Measurements from ENCODE around the gene IL17RB. TPM values are rescaled to one million over a fixed set of nuclear protein-coding genes. Genes with fewer than 3 reads are reported as not detected.

Gene IL17RB
- polyA plus RNA-seq, 1 donor (not counting 4 experiments of a cell fraction or from before 2014, with no cell fraction given): not detected

DNA sequence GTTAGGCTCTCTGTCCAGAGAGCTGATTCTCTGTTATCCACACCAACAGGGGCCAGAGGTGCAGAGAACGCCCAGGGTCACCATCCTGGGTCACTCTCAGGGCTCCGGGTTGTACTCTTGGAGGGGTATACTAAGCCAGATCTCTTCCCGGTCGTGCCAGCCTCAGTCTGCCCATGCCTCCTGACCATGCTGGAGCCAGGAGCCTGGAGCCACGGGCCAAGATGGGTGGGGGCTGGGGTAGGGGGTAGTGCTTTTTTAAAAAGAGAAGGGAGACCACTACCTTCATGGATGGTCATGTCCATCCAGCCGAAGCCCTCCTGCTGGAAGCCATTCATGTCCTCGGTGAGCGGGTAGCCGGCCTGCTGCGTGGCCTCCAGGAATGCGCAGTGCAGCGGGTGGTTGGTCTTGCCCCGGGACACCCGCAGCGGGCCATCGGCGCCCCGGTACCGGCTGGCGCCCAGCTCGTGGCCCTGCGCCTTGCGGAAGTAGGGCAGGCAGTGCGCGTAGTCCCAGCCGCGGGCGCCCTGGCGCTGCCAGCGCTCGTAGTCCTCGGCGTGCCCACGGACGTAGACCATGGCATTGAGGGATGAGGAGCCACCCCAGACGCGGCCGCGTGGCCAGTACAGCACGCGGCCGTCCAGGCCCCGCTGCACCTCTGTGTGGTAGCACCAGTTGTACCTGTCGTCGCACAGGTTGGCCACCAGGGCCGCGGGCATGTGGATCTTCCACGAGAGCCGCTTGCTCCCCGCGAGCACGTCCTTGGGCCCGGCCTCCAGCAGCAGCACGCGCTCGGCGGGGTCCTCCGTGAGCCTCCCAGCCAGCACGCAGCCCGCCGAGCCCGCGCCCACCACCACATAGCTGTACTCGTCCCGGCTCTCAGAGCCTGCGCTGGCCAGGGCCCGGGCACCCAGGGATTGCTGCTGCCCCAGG lies 23.1 kb upstream of the IL17RB start:
- no peaks in the 10 kb centered on the region for H4K20me1 ChIP-seq (ENCODE audit: control insufficient read depth, extremely low read depth, insufficient read depth, low read length)
- no peak overlapping the region for H2AFZ ChIP-seq (ENCODE audit: control insufficient read depth, low read length)
- H3K9me1 ChIP-seq (ENCODE audit: control insufficient read depth, extremely low read depth, insufficient read depth, low read length): no peaks in the 10 kb centered on the region
- no peaks in the 10 kb centered on the region for H3K27me3 ChIP-seq (ENCODE audit: control insufficient read depth, extremely low read depth, insufficient read depth, low read length)
- H3K4me2 ChIP-seq (ENCODE audit: control insufficient read depth, extremely low read depth, insufficient read depth, low read depth, low read length): no peak overlapping the region
- no peaks in the 10 kb centered on the region for H3K9me3 ChIP-seq (ENCODE audit: control insufficient read depth, low read depth, low read length)
- no peaks in the 10 kb centered on the region for H3K36me3 ChIP-seq (ENCODE audit: control insufficient read depth in 2 of 2, extremely low read depth in 1 of 2, insufficient read depth in 2 of 2, low read length in 2 of 2)
- FAIRE-seq (no peak), DNase-seq (ENCODE audit: low read depth, low spot score) (no peak)
- H3K79me2 ChIP-seq (ENCODE audit: control insufficient read depth, insufficient read depth, low read length): no peaks in the 10 kb centered on the region
- no peak overlapping the region for H3K9ac ChIP-seq (ENCODE audit: control insufficient read depth, extremely low read depth, insufficient read depth, low read length)
- no peak overlapping the region for H3K27ac ChIP-seq (ENCODE audit: control insufficient read depth, insufficient read depth, low read length)
- TF ChIP-seq EZH2 (IDR thresholded peaks at IDR 0.05; ENCODE audit: low read length): no peak
- TF ChIP-seq, protein P1, sequence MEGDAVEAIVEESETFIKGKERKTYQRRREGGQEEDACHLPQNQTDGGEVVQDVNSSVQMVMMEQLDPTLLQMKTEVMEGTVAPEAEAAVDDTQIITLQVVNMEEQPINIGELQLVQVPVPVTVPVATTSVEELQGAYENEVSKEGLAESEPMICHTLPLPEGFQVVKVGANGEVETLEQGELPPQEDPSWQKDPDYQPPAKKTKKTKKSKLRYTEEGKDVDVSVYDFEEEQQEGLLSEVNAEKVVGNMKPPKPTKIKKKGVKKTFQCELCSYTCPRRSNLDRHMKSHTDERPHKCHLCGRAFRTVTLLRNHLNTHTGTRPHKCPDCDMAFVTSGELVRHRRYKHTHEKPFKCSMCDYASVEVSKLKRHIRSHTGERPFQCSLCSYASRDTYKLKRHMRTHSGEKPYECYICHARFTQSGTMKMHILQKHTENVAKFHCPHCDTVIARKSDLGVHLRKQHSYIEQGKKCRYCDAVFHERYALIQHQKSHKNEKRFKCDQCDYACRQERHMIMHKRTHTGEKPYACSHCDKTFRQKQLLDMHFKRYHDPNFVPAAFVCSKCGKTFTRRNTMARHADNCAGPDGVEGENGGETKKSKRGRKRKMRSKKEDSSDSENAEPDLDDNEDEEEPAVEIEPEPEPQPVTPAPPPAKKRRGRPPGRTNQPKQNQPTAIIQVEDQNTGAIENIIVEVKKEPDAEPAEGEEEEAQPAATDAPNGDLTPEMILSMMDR (optimal IDR thresholded peaks at IDR 0.05 in 1 of 3, IDR thresholded peaks at IDR 0.05 in 1 of 3, conservative IDR thresholded peaks at IDR 0.05 in 1 of 3; ENCODE audit: extremely low read depth in 1 of 3, insufficient read depth in 2 of 3, low read length in 3 of 3): no peak
- H3K4me1 ChIP-seq (ENCODE audit: control insufficient read depth, extremely low read depth, insufficient read depth, low read length): no peaks in the 10 kb centered on the region
- dilution Hi-C loops (cut with MboI; ENCODE audit: extremely low pct_ligation_motif_present, low sequenced_read_pairs): no loop called here
- no peak overlapping the region for H3K4me3 ChIP-seq (ENCODE audit: control insufficient read depth in 2 of 3, extremely low read depth in 1 of 3, insufficient read depth in 2 of 3, low read depth in 1 of 3, low read length in 3 of 3)

DNA sequence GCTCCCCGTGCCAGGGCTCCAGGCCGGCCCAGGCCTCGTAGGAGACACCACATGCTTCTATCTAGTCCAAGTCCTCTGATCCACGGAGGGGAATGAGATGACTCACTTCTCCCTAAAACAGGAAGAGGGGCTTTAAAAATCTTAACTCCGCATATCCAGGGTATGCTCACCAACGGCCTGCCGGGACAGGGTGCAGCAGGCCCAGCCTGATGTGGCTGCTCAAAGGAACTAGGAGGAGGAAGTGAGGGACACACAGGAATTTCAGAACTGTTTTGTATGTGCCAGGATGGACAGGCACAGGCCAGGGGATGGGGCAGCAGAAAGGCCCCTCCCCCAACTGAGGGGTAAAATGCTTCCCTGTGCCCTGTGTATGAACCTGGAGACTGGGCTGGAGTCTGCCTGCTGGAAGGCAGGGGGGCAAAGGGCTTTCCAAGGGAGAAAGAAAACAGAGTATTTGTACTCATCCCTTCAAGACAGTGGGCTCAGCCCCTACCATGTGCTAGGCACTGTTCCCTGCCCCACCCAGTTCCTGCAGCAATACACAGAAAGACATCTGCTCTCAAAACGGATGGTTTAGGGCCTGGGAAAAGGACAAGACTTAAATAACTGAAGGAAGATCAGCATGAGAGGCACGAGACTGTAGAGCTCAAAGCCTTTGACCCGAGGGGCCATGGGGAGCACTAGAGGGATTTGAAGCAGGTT lies 22.3 kb upstream of the IL17RB start:
- dilution Hi-C loops (cut with MboI; ENCODE audit: extremely low pct_ligation_motif_present, low sequenced_read_pairs): no loop called here
- H3K9ac ChIP-seq (ENCODE audit: control insufficient read depth, extremely low read depth, insufficient read depth, low read length): no peak overlapping the region
- H3K4me3 ChIP-seq (ENCODE audit: control insufficient read depth in 2 of 3, extremely low read depth in 1 of 3, insufficient read depth in 2 of 3, low read depth in 1 of 3, low read length in 3 of 3): no peak overlapping the region
- DNase-seq (ENCODE audit: low read depth, low spot score) (no peak), FAIRE-seq (no peak)
- H3K27me3 ChIP-seq (ENCODE audit: control insufficient read depth, extremely low read depth, insufficient read depth, low read length): no peaks in the 10 kb centered on the region
- no peaks in the 10 kb centered on the region for H3K79me2 ChIP-seq (ENCODE audit: control insufficient read depth, insufficient read depth, low read length)
- no peaks in the 10 kb centered on the region for H4K20me1 ChIP-seq (ENCODE audit: control insufficient read depth, extremely low read depth, insufficient read depth, low read length)
- H3K4me2 ChIP-seq (ENCODE audit: control insufficient read depth, extremely low read depth, insufficient read depth, low read depth, low read length): no peak overlapping the region
- H3K9me1 ChIP-seq (ENCODE audit: control insufficient read depth, extremely low read depth, insufficient read depth, low read length): no peaks in the 10 kb centered on the region
- H3K36me3 ChIP-seq (ENCODE audit: control insufficient read depth in 2 of 2, extremely low read depth in 1 of 2, insufficient read depth in 2 of 2, low read length in 2 of 2): no peaks in the 10 kb centered on the region
- H3K27ac ChIP-seq (ENCODE audit: control insufficient read depth, insufficient read depth, low read length): no peak overlapping the region
- H2AFZ ChIP-seq (ENCODE audit: control insufficient read depth, low read length): no peak overlapping the region
- TF ChIP-seq, protein P1 (optimal IDR thresholded peaks at IDR 0.05 in 1 of 3, IDR thresholded peaks at IDR 0.05 in 1 of 3, conservative IDR thresholded peaks at IDR 0.05 in 1 of 3; ENCODE audit: extremely low read depth in 1 of 3, insufficient read depth in 2 of 3, low read length in 3 of 3): no peak
- no peak for TF ChIP-seq EZH2 (IDR thresholded peaks at IDR 0.05; ENCODE audit: low read length)
- H3K4me1 ChIP-seq (ENCODE audit: control insufficient read depth, extremely low read depth, insufficient read depth, low read length): no peaks in the 10 kb centered on the region
- no peaks in the 10 kb centered on the region for H3K9me3 ChIP-seq (ENCODE audit: control insufficient read depth, low read depth, low read length)
